B cell (primary cell): ENCODE data around the gene CYP2A6. TPM values are rescaled to one million over a fixed set of nuclear protein-coding genes. Genes with fewer than 3 reads are reported as not detected.
A peak's percentile ranks its signal among the peaks of the same experiment; 100 is the strongest.

ENCODE experiments used
- ATAC-seq: fragments of 200-7000 bp; cut with Tn5 transposase; one replicate; pipeline ENCODE4 v1.10.0; 2021; ENCODE audit warnings: low read depth, mild to moderate bottlenecking, moderate number of reproducible peaks, moderate library complexity
- CTCF ChIA-PET: fragments of 350-600 bp; sonication (Branson Sonifier 250); formaldehyde crosslinking; loops from one replicate; lab custom pipeline; 2021; ENCODE audit warnings: antibody characterized with exemption, inconsistent platforms; lab: Charles Lee
- POLR2A ChIA-PET: fragments of 350-600 bp; sonication (Branson Sonifier 250); formaldehyde crosslinking; loops from one replicate; lab custom pipeline; 2021; ENCODE audit warnings: antibody characterized with exemption; lab: Charles Lee
- DNase-seq: peaks from one replicate; pipeline ENCODE4 v3.0.0; 2013
- H2AFZ ChIP-seq: 2 replicates; pipeline ENCODE4 v1.6.1; 2012; ENCODE audit warnings: mild to moderate bottlenecking, low read depth, low read length; ENCODE audit not compliant: insufficient read depth, poor library complexity, severe bottlenecking
- H3K27ac ChIP-seq, 2 donors: 1 replicate in 1 of 2; 2 replicates in 1 of 2; pipeline ENCODE4 v1.5.1; 2012 to 2013; ENCODE audit warnings: low read length in 2 of 2, mild to moderate bottlenecking in 2 of 2, moderate library complexity in 1 of 2
- H3K27me3 ChIP-seq, 4 experiments: fragments of 200-600 bp in 1 of 4; sonication (generic) in 1 of 4; replicated peaks in 1 of 4; 1 replicate in 2 of 4; 2 replicates in 2 of 4; pipeline versions ENCODE4 v1.6.1 to v1.7.0; 2013 to 2016; ENCODE audit warnings: low read length in 3 of 4, mild to moderate bottlenecking in 2 of 4, mixed read lengths in 1 of 4, moderate library complexity in 1 of 4; ENCODE audit not compliant: insufficient read depth in 4 of 4, control insufficient read depth in 3 of 4; ENCODE audit errors: control extremely low read depth in 1 of 4
- H3K36me3 ChIP-seq, 2 experiments: replicated peaks in 1 of 2; 1 replicate in 1 of 2; 2 replicates in 1 of 2; pipeline versions ENCODE4 v1.6.1 to v1.7.1; 2013; ENCODE audit warnings: low read length in 1 of 2; ENCODE audit not compliant: insufficient read depth in 2 of 2, control insufficient read depth in 1 of 2; ENCODE audit errors: control extremely low read depth in 1 of 2, extremely low read depth in 1 of 2
- H3K4me1 ChIP-seq, 2 donors: fragments of 200-600 bp in 1 of 2; sonication (generic) in 1 of 2; 1 replicate in 1 of 2; 2 replicates in 1 of 2; pipeline versions ENCODE4 v1.5.1 to v1.6.1; 2013 to 2017; ENCODE audit warnings: low read length in 2 of 2; ENCODE audit not compliant: control insufficient read depth in 2 of 2, insufficient read depth in 2 of 2
- H3K4me2 ChIP-seq: replicated peaks from 2 replicates; pipeline ENCODE3; 2012; ENCODE audit warnings: mild to moderate bottlenecking, low read depth, low read length; ENCODE audit not compliant: poor library complexity, severe bottlenecking
- H3K4me3 ChIP-seq, 5 experiments: fragments of 200-600 bp in 1 of 5; sonication (generic) in 1 of 5; 1 replicate in 3 of 5; 2 replicates in 2 of 5; pipeline versions ENCODE4 v1.5.1 to v1.7.0; 2011 to 2016; ENCODE audit warnings: low read length in 4 of 5, mild to moderate bottlenecking in 4 of 5, low read depth in 2 of 5, control low read depth in 1 of 5, moderate library complexity in 1 of 5; ENCODE audit not compliant: insufficient read depth in 1 of 5; ENCODE audit errors: control extremely low read depth in 1 of 5, extremely low read depth in 1 of 5
- H3K79me2 ChIP-seq: fragments of 200-600 bp; sonication (generic); one replicate; pipeline ENCODE4 v1.6.0; 2016; ENCODE audit warnings: low read length; ENCODE audit not compliant: control insufficient read depth, insufficient read depth
- H3K9ac ChIP-seq: fragments of 200-600 bp; sonication (generic); 2 replicates; pipeline ENCODE4 v1.6.1; 2017; ENCODE audit warnings: mild to moderate bottlenecking, low read length, moderate library complexity
- H3K9me3 ChIP-seq, 3 donors: one replicate each; pipeline versions ENCODE4 v1.6.1 to v1.7.1; 2013; ENCODE audit warnings: low read length in 2 of 3; ENCODE audit not compliant: control insufficient read depth in 2 of 3, insufficient read depth in 1 of 3; ENCODE audit errors: control extremely low read depth in 1 of 3
- H4K20me1 ChIP-seq: 2 replicates; pipeline ENCODE4 v1.6.0; 2012; ENCODE audit warnings: mild to moderate bottlenecking, low read length; ENCODE audit not compliant: insufficient read depth, control insufficient read depth, poor library complexity, severe bottlenecking
- H3K27ac Mint-ChIP-seq: one replicate; pipeline ENCODE4 v1.8.0; 2021; ENCODE audit warnings: mixed read lengths
- H3K27me3 Mint-ChIP-seq: one replicate; pipeline ENCODE4 v1.8.0; 2021; ENCODE audit warnings: mixed read lengths
- H3K4me1 Mint-ChIP-seq: one replicate; pipeline ENCODE4 v1.8.0; 2021; ENCODE audit warnings: mixed read lengths
- H3K4me3 Mint-ChIP-seq: one replicate; pipeline ENCODE4 v1.8.0; 2021; ENCODE audit warnings: mixed read lengths
- H3K9me3 Mint-ChIP-seq: one replicate; pipeline ENCODE4 v1.8.0; 2022; ENCODE audit warnings: mixed read lengths; ENCODE audit not compliant: insufficient read depth
- EZH2 ChIP-seq: IDR thresholded peaks from 2 replicates; pipeline ENCODE4 v1.6.1; 2012; ENCODE audit warnings: borderline replicate concordance, low read depth, mild to moderate bottlenecking, moderate library complexity, low read length; ENCODE audit not compliant: insufficient read depth, poor library complexity, severe bottlenecking
- WGBS: methylation state at CpG from one replicate; pipeline ENCODE4 v1.1.5; 2013; ENCODE audit warnings: missing lambda C conversion rate; ENCODE audit not compliant: insufficient coverage; 5-methylcytosine and 5-hydroxymethylcytosine counted together
- intact Hi-C: fragments of 100-400 bp; cut with micrococcal nuclease; formaldehyde crosslinking; loops from one replicate; pipeline ENCODE4 v1.10.0; 2022
- polyA plus RNA-seq: library from polyadenylated mRNA; depleted of rRNA; stranded (reverse); fragments of >200 nt; gene quantifications from 2 replicates; pipeline ENCODE4 v1.2.3, GENCODE V29; 2012
- total RNA-seq, 2 donors: library from RNA; stranded (reverse); fragments of 120-200 nt in 1 of 2; gene quantifications; 1 replicate in 1 of 2; 2 replicates in 1 of 2; pipeline versions ENCODE4 v1.2.3 to v1.2.4, GENCODE V29; 2013 to 2022
- TF ChIP-seq, protein P1 (sequence below): fragments of 200-600 bp; IDR thresholded peaks from one replicate; pipeline ENCODE4 v1.8.0; 2022; ENCODE audit warnings: antibody characterized with exemption, mild to moderate bottlenecking

CYP2A6 gene
- total and polyA plus RNA-seq, 2 donors (not counting 1 experiment from before 2014, with no cell fraction given) = not detected

DNA sequence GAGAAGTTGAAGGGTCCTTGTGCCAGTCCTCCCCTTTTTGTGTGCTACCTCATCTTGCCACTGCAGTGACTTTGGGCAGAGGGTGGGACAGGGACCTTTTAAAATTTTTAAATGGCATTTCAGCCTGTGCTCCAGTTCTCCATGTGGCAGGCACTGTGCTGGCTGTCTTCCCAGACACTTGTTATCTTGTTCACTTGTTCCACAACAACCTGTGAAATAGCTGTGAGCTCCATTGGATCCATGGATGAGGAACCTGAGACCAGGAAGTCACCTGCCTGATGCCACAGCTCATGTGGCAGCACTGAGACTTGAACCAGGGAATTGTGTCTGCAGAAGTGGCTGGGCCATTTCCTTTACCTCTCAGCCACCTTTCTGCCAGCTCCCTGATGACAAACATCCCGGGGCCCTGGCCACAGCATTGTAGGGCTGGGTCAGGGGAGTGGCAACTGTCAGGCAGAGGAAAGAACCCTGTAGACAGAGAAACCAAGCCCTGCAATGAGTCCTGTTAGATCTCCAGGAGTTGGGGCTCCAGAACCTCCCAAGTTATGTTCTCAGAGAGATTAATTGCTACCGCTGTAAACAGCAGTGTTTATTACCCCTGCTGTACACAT is 44.9 kb downstream of the CYP2A6 start:
- ATAC-seq = no peak
- Mint-ChIP-seq H3K4me1 (peaks cover 82% of the 10 kb centered on the region), H3K4me3 (peak overlapping the region; percentile 74), H3K9me3 (no peaks in the 10 kb centered on the region), H3K27me3 (no peaks in the 10 kb centered on the region), H3K27ac (peak overlapping the region; percentile 95)
- Histone ChIP-seq H3K9ac (no peak overlapping the region), H3K4me1 (peaks cover 69 to 77% of the 10 kb centered on the region in 2 donors), H3K79me2 (peaks cover 91% of the 10 kb centered on the region), H3K27ac (peak overlapping the region; percentile 74 to 86), H3K4me3 (no peak overlapping the region), H3K9me3 (no peaks in the 10 kb centered on the region), H2AFZ (no peak overlapping the region), H3K4me2 (peak overlapping the region; percentile 93), H4K20me1 (peaks cover 92% of the 10 kb centered on the region), H3K36me3 (peaks cover 0 to 87% of the 10 kb centered on the region in 2 experiments), H3K27me3 (no peaks in the 10 kb centered on the region)
- TF ChIP-seq, protein P1, sequence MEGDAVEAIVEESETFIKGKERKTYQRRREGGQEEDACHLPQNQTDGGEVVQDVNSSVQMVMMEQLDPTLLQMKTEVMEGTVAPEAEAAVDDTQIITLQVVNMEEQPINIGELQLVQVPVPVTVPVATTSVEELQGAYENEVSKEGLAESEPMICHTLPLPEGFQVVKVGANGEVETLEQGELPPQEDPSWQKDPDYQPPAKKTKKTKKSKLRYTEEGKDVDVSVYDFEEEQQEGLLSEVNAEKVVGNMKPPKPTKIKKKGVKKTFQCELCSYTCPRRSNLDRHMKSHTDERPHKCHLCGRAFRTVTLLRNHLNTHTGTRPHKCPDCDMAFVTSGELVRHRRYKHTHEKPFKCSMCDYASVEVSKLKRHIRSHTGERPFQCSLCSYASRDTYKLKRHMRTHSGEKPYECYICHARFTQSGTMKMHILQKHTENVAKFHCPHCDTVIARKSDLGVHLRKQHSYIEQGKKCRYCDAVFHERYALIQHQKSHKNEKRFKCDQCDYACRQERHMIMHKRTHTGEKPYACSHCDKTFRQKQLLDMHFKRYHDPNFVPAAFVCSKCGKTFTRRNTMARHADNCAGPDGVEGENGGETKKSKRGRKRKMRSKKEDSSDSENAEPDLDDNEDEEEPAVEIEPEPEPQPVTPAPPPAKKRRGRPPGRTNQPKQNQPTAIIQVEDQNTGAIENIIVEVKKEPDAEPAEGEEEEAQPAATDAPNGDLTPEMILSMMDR = no peak
- no peak for TF ChIP-seq EZH2
- intact Hi-C loops = no loop called here
- ChIA-PET POLR2A (interaction anchor here (0.5 to 1.5 kb wide), 2 partner anchors 28 to 189 kb away, joined by 3 to 5 read pairs; partner anchors contain the start of gene RAB4B), CTCF (interaction anchor here (1.1 to 4.8 kb wide), 7 partner anchors 9 to 515 kb away, joined by 3 to 39 read pairs (median 12); partner anchors contain the start of gene RAB4B)
- DNase-seq = peak; percentile 18
- 90% methylated on average over 2 of the region's 2 CpGs for WGBS

DNA sequence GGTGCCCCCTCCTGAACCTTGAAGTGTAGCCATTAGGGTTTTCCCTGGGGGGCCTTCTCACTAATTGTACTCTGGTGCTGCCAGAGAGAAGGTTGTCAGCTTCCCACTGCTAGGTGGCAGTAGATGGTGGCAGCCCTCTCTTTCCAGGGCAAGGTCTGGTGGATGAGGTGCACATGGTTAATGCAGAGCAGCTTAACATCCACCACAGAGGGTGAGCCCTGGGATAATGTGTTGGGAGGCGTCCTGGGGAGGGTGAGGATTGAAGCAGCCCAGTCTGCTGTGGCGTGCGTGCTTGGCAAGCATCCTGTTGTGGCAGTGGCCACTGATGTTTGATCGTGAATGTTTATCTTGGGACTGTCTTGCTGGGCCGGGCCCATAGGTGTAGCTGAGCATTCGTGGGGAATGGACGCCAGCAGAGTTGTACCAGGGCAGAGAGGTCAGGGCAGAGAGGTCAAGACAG is 45.4 kb downstream of the CYP2A6 start:
- no peak overlapping the region for H3K9ac ChIP-seq
- H3K9me3 Mint-ChIP-seq = no peaks in the 10 kb centered on the region
- CTCF ChIA-PET = interaction anchor here (0.5 to 4.8 kb wide), 7 partner anchors 12 to 1208 kb away, joined by 3 to 39 read pairs (median 8); partner anchors contain the start of gene RAB4B
- peak overlapping the region; percentile 74 to 86 for H3K27ac ChIP-seq
- H3K27me3 ChIP-seq = no peaks in the 10 kb centered on the region
- H3K79me2 ChIP-seq = peaks cover 97% of the 10 kb centered on the region
- peak overlapping the region; percentile 95 for H3K27ac Mint-ChIP-seq
- H4K20me1 ChIP-seq = peaks cover 93% of the 10 kb centered on the region
- WGBS = 91% methylated on average over 7 of the region's 7 CpGs
- intact Hi-C loops = no loop called here
- H2AFZ ChIP-seq = no peak overlapping the region
- H3K4me3 ChIP-seq = no peak overlapping the region
- H3K9me3 ChIP-seq = no peaks in the 10 kb centered on the region
- peaks cover 83% of the 10 kb centered on the region for H3K4me1 Mint-ChIP-seq
- DNase-seq (no peak), ATAC-seq (no peak)
- H3K4me2 ChIP-seq = peak overlapping the region; percentile 93
- peaks cover 0 to 88% of the 10 kb centered on the region in 2 experiments for H3K36me3 ChIP-seq
- H3K4me1 ChIP-seq = peaks cover 75 to 77% of the 10 kb centered on the region in 2 donors
- TF ChIP-seq, protein P1 = no peak
- TF ChIP-seq EZH2 = no peak
- POLR2A ChIA-PET = interaction anchor here (1.5 kb wide), 1 partner anchor 27 kb away, joined by 5 read pairs; the partner anchor contains the start of gene RAB4B
- H3K27me3 Mint-ChIP-seq = no peaks in the 10 kb centered on the region
- peak overlapping the region; percentile 74 for H3K4me3 Mint-ChIP-seq
